Large intestine (tissue), 12 donors: ENCODE results near the gene RBBP8. TPM values are rescaled to one million over a fixed set of nuclear protein-coding genes. Genes with fewer than 3 reads are reported as not detected.
A peak's percentile ranks its signal among the peaks of the same experiment; 100 is the strongest.
"Not testable (repeated sequence)": the region's sequence is repeated elsewhere in the genome, so short reads cannot be mapped to it uniquely, and the experiment has no call there.

Experiments used
- DNase-seq, 2 donors: peaks; one replicate each; pipeline versions ENCODE4 v3.0.0 to v3.0.0-alpha.2; 2013
- H3K27ac ChIP-seq: one replicate; pipeline ENCODE4 v1.5.1; 2013; ENCODE audit warnings: low read length
- H3K27me3 ChIP-seq: 2 replicates; pipeline ENCODE4 v1.6.1; 2013; ENCODE audit warnings: low read length; ENCODE audit not compliant: control insufficient read depth, insufficient read depth
- H3K36me3 ChIP-seq: 2 replicates; pipeline ENCODE4 v1.6.1; 2013; ENCODE audit warnings: low read length; ENCODE audit not compliant: control insufficient read depth, insufficient read depth
- H3K4me1 ChIP-seq: one replicate; pipeline ENCODE4 v1.6.1; 2013; ENCODE audit warnings: low read length; ENCODE audit not compliant: control insufficient read depth, insufficient read depth
- H3K4me3 ChIP-seq: one replicate; pipeline ENCODE4 v1.5.1; 2013; ENCODE audit warnings: low read length
- H3K9me3 ChIP-seq: one replicate; pipeline ENCODE4 v1.6.1; 2013; ENCODE audit warnings: mild to moderate bottlenecking, low read depth, low read length, moderate library complexity; ENCODE audit not compliant: control insufficient read depth
- WGBS: methylation state at CpG from one replicate; pipeline ENCODE4 v1.1.5; 2013; ENCODE audit warnings: low lambda C conversion rate; ENCODE audit not compliant: insufficient coverage; 5-methylcytosine and 5-hydroxymethylcytosine counted together
- long read RNA-seq, 11 donors: transcript quantifications; one replicate each; lab custom pipeline, GENCODE V29; 2026
- polyA plus RNA-seq: library from polyadenylated mRNA; unstranded; fragments of 120-200 nt; gene quantifications from one replicate; pipeline ENCODE4 v1.2.1, GENCODE V29; 2013

RBBP8 gene
- polyA plus RNA-seq, result 16.2 TPM
- long read RNA-seq, donor 1, result 0 reads
- long read RNA-seq, donor 2, partial matches to known transcripts, result 0 of 2 reads
- long read RNA-seq, donor 2, other reads (novel, unspliced or antisense), result 0 of 2 reads
- long read RNA-seq, donor 3, result 0 reads
- long read RNA-seq, donor 4, result 0 reads
- long read RNA-seq, donor 5, result 0 reads
- long read RNA-seq, donor 6, partial matches to known transcripts, result 0 of 1 reads
- long read RNA-seq, donor 6, other reads (novel, unspliced or antisense), result 0 of 1 reads
- long read RNA-seq, donor 7, result 0 reads
- long read RNA-seq, donor 8, partial matches to known transcripts, result 0 of 2 reads
- long read RNA-seq, donor 8, other reads (novel, unspliced or antisense), result 0 of 2 reads
- long read RNA-seq, donor 9, result 0 reads
- long read RNA-seq, donor 10, partial matches to known transcripts, result 0 of 1 reads
- long read RNA-seq, donor 10, other reads (novel, unspliced or antisense), result 0 of 1 reads
- long read RNA-seq, donor 11, partial matches to known transcripts, result 0 of 1 reads
- long read RNA-seq, donor 11, other reads (novel, unspliced or antisense), result 0 of 1 reads

DNA sequence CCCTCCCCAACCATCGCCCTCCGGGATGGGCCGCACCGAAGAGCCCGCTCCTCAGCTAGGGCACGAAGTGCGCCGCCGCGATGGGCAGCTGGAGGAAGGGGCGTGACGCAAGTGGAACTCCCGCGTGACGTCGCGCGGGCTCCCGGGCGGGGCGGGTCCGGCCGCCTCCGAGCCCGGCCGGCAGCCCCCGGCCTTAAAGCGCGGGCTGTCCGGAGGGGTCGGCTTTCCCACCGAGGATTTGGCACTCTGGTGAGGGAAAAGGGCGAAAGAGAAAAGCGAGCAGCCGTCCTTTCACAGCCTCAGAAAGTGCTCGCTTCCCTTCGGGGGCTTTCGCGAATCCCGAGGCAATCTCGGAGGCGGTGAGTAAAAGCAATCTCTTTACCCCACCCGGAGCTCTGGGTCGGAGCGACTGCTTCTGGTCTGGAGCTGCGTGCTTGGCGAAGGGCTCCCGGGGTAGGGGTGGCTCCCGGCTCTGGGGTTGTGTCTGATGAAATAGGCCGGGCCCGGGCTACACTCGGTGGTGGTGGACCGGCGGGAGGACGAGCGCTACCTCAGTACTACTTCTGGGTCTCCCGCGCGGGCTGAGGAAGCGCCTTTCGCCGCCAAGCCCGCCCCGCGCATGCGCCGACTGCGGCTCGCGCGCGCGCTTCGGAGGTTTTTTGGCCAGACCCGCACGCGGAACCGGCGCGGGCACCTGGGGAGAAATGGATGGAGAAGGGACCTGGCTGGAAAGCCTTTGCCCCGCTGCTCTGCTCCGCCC lies at the start of gene RBBP8:
Gene RBBP8, plus strand, starts transcription at position 123 of the 760 bp plus-strand sequence. CDS start 3,524 bp downstream, outside the sequence.
- Histone ChIP-seq H3K27ac (peak within 1 kb of the TSS; percentile 99), H3K36me3 (peaks cover 6% of the 10 kb centered on the region), H3K4me1 (no peaks in the 10 kb centered on the region), H3K9me3 (no peaks in the 10 kb centered on the region), H3K4me3 (peak within 1 kb of the TSS; percentile 98), H3K27me3 (no peaks in the 10 kb centered on the region)
- no CpG with 5 or more reads among the region's 82 CpGs for WGBS
- peak; percentile 79 to 91 for DNase-seq

GRCh38 chr18:22883827-22884226 lies 49.3 kb upstream of the RBBP8 start:
- H3K4me3 ChIP-seq, result no peak overlapping the region
- H3K27me3 ChIP-seq, result no peaks in the 10 kb centered on the region
- H3K36me3 ChIP-seq, result no peaks in the 10 kb centered on the region
- no peak for DNase-seq
- peaks cover 5% of the 10 kb centered on the region for H3K9me3 ChIP-seq
- WGBS, result no CpG with 5 or more reads among the region's 1 CpG
- H3K4me1 ChIP-seq, result no peaks in the 10 kb centered on the region
- H3K27ac ChIP-seq, result no peak overlapping the region

GRCh38 chr18:22885694-22886093 lies 47.4 kb upstream of the RBBP8 start:
- H3K4me1 ChIP-seq, H3K4me3 ChIP-seq, DNase-seq, H3K36me3 ChIP-seq, H3K27me3 ChIP-seq, H3K9me3 ChIP-seq, H3K27ac ChIP-seq: not testable (repeated sequence)
- WGBS, result no CpG with 5 or more reads among the region's 11 CpGs

DNA sequence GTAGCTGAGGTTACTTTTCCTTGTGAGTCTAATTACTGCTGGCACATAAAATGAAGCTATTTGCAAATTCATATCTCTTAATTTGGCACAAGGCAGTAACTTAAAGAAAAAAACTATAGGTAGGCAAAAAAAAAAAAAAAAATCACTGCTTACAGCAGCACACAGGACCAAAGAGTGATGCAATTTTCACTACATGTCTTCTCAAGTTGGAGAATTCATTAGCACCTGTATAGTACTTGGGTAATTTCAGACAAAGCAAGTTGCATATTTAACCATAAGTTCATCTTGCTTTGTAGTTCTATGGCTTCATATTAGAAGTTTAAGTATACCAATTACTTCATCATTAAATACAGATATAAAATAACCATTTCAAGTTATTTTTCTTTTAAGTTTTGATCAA lies 33.7 kb upstream of the RBBP8 start:
- Histone ChIP-seq H3K9me3 (no peaks in the 10 kb centered on the region), H3K27ac (no peak overlapping the region), H3K36me3 (no peaks in the 10 kb centered on the region), H3K27me3 (no peaks in the 10 kb centered on the region), H3K4me1 (no peaks in the 10 kb centered on the region), H3K4me3 (no peak overlapping the region)
- DNase-seq, result no peak

DNA sequence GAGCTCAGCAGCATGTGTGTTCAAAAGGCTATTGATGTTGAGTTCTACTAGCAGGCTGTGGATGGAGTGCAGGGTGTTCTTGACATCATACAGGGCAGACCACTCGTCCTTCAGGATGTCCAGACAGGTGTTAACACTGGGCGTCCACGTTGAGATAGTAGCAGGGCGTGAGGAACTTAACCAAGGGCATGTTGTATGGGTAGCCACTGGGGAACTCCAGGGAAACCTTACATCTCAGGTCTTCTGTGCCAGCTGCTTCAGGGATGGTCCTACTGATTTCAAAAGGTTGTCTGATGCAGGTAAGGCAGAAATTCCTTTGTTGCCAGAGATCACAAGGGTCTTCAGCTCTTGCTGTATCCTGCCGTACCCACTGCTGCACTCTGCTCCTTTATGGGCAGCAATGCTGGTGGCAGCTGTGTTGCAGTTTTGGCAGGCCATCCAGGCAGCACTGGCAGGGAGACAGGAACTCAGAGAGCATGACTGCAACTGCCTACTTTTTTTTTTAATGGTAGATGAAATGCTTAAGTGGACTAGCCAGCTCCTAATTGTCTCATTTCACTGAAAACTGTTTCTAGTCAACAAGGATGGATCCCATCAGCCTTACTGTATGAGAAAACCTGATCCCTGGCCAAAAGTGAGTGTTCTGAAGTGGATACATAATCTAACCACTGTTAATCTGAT lies 32.4 kb upstream of the RBBP8 start:
- no CpG with 5 or more reads among the region's 5 CpGs for WGBS
- no peak overlapping the region for H3K4me3 ChIP-seq
- H3K27me3 ChIP-seq, result no peaks in the 10 kb centered on the region
- H3K4me1 ChIP-seq, result no peaks in the 10 kb centered on the region
- H3K36me3 ChIP-seq, result no peaks in the 10 kb centered on the region
- no peaks in the 10 kb centered on the region for H3K9me3 ChIP-seq
- H3K27ac ChIP-seq, result no peak overlapping the region
- DNase-seq, result no peak

GRCh38 chr18:22902093-22902492 lies 31.0 kb upstream of the RBBP8 start:
- Histone ChIP-seq H3K27ac (no peak overlapping the region), H3K4me3 (no peak overlapping the region), H3K36me3 (no peaks in the 10 kb centered on the region), H3K27me3 (no peaks in the 10 kb centered on the region), H3K9me3 (no peaks in the 10 kb centered on the region), H3K4me1 (no peaks in the 10 kb centered on the region)
- DNase-seq, result no peak

DNA sequence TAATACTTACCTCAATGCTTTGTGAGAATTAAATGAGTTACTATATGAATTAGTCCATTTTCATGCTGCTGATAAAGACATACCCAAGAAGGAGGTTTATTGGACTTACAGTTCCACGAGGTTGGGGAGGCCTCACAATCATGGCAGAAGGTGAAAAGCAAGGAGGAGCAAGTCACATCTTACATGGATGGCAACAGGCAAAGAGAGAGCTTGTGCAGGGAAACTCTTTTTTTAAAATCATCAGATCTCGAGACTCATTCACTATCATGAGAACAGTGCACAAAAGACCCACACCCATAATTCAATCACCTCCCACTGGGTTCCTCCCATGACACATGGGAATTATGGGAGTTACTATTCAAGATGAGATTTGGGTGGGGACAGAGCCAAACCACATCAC lies 29.9 kb upstream of the RBBP8 start:
- not testable (repeated sequence) for DNase-seq, H3K4me1 ChIP-seq, H3K27me3 ChIP-seq, H3K36me3 ChIP-seq, H3K9me3 ChIP-seq, H3K27ac ChIP-seq, H3K4me3 ChIP-seq
- no CpG with 5 or more reads among the region's 2 CpGs for WGBS

DNA sequence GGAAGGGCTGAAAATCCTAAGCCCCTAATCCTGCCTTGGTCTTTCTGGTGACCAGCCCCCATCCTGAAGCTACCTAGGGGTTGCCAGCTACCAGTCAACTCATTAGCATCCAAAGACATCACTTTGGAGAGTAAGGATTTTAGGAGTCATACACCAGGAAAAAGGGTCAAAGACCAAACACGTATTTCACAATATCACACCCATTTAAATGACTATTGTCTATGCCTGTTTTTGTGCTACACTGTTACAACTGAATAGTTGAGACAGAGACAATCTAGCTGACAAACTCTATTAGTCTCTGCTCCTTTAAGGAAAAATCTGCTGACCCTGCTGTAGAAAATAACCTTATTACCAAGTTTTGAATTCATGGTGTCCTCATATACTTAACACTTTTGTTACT lies 21.0 kb upstream of the RBBP8 start:
- no peaks in the 10 kb centered on the region for H3K27me3 ChIP-seq
- WGBS, result no CpG with 5 or more reads among the region's 1 CpG
- no peak for DNase-seq
- no peaks in the 10 kb centered on the region for H3K9me3 ChIP-seq
- no peaks in the 10 kb centered on the region for H3K36me3 ChIP-seq
- H3K4me3 ChIP-seq, result no peak overlapping the region
- no peaks in the 10 kb centered on the region for H3K4me1 ChIP-seq
- H3K27ac ChIP-seq, result no peak overlapping the region

DNA sequence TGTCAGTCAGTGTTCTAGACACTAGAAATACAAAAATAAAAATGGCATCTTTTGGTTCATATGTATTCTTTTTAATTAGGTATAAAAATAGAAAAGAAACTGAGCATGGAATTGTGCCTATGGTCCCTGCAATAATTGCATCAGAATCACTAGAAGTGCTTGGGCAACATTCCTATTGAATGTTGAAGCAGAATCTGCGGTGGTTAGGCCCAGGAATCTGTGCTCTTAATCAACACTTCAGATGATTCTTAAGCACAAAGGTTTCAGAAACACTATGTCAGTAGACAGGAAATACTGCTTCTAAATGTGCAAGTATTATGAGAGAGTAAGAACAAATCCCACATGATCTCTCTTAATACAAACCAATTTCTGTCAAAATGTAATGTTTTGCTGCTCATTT lies 20.3 kb upstream of the RBBP8 start:
- no peak overlapping the region for H3K27ac ChIP-seq
- H3K4me1 ChIP-seq, result no peaks in the 10 kb centered on the region
- no CpG with 5 or more reads among the region's 1 CpG for WGBS
- no peak for DNase-seq
- no peaks in the 10 kb centered on the region for H3K9me3 ChIP-seq
- no peaks in the 10 kb centered on the region for H3K36me3 ChIP-seq
- H3K27me3 ChIP-seq, result no peaks in the 10 kb centered on the region
- H3K4me3 ChIP-seq, result no peak overlapping the region

GRCh38 chr18:22913861-22914260 lies 19.3 kb upstream of the RBBP8 start:
- no CpG with 5 or more reads among the region's 3 CpGs for WGBS
- Histone ChIP-seq H3K36me3 (no peaks in the 10 kb centered on the region), H3K9me3 (no peaks in the 10 kb centered on the region), H3K4me1 (no peaks in the 10 kb centered on the region), H3K27me3 (no peaks in the 10 kb centered on the region), H3K4me3 (no peak overlapping the region), H3K27ac (no peak overlapping the region)
- DNase-seq, result peak; percentile 78 to 88
